Left renal cortex interstitium (tissue), 4 donors: ENCODE measurements around the gene LRRC52. TPM values are rescaled to one million over a fixed set of nuclear protein-coding genes. Genes with fewer than 3 reads are reported as not detected.
A peak's percentile ranks its signal among the peaks of the same experiment; 100 is the strongest.

Experiments
- DNase-seq, 4 donors: peaks; one replicate each; pipeline ENCODE4 v3.0.0-alpha.2; 2013; ENCODE audit warnings: low read depth in 4 of 4, low spot score in 2 of 4, missing footprints in 1 of 4
- polyA plus RNA-seq, 4 donors: library from polyadenylated mRNA; unstranded; fragments of 120-200 nt; gene quantifications; one replicate each; pipeline ENCODE4 v1.2.1, GENCODE V29; 2013; ENCODE audit not compliant: insufficient read length in 4 of 4

The LRRC52 gene
- polyA plus RNA-seq, result under 1 TPM in 1 of 4 donors, not detected in 3; 0.08 TPM

GRCh38 chr1:165543532-165544438, at the start of gene LRRC52:
Gene LRRC52 (plus strand): TSS chr1:165544000. CDS start chr1:165544297, 297 bp downstream.
- peak; percentile 13 to 37 (median 32) for DNase-seq

- DNase-seq, result no peak
Measured at GRCh38 chr1:165494949-165495857, 48.6 kb upstream of the LRRC52 start.

- no peak for DNase-seq
Measured at GRCh38 chr1:165495858-165496205, 48.0 kb upstream of the LRRC52 start.

- no peak for DNase-seq
Measured at GRCh38 chr1:165496501-165496900, 47.3 kb upstream of the LRRC52 start.

GRCh38 chr1:165497069-165498013, 46.5 kb upstream of the LRRC52 start:
- DNase-seq, result no peak

- DNase-seq, result no peak
Measured at GRCh38 chr1:165501330-165501969, 42.4 kb upstream of the LRRC52 start.

GRCh38 chr1:165501970-165502348, 41.8 kb upstream of the LRRC52 start:
- DNase-seq, result no peak

- no peak for DNase-seq
Measured at GRCh38 chr1:165507570-165507969, 36.2 kb upstream of the LRRC52 start.

- DNase-seq, result no peak
Measured at GRCh38 chr1:165508291-165508690, 35.5 kb upstream of the LRRC52 start.

- DNase-seq, result no peak
Measured at GRCh38 chr1:165512816-165513215, 31.0 kb upstream of the LRRC52 start.

GRCh38 chr1:165516469-165516868, 27.3 kb upstream of the LRRC52 start:
- DNase-seq, result no peak

- DNase-seq, result no peak
Measured at GRCh38 chr1:165520646-165521045, 23.2 kb upstream of the LRRC52 start.

- no peak for DNase-seq
Measured at GRCh38 chr1:165524639-165525285, 19.0 kb upstream of the LRRC52 start.

GRCh38 chr1:165525708-165526107, 18.1 kb upstream of the LRRC52 start:
- no peak for DNase-seq

GRCh38 chr1:165527251-165528007, 16.4 kb upstream of the LRRC52 start:
- DNase-seq, result no peak

- no peak for DNase-seq
Measured at GRCh38 chr1:165531021-165531420, 12.8 kb upstream of the LRRC52 start.

- no peak for DNase-seq
Measured at GRCh38 chr1:165532053-165532452, 11.7 kb upstream of the LRRC52 start.

GRCh38 chr1:165533254-165533653, 10.5 kb upstream of the LRRC52 start:
- DNase-seq, result no peak

- no peak for DNase-seq
Measured at GRCh38 chr1:165536016-165536415, 7.8 kb upstream of the LRRC52 start.
